PC-3 (cell line): ENCODE results near the gene R3HDM1. TPM values are rescaled to one million over a fixed set of nuclear protein-coding genes. Genes with fewer than 3 reads are reported as not detected.

ENCODE experiments used
- ATAC-seq: fragments of 200-7000 bp; cut with Tn5 transposase; 2 replicates; pipeline ENCODE4 v1.9.1; 2020; ENCODE audit warnings: mild to moderate bottlenecking, moderate library complexity
- BruUV-seq: library from RNA; stranded (reverse); fragments of 400-500 nt; replicated peaks from 2 replicates; lab custom pipeline; 2021; lab: Mats Ljungman, UMichigan
- CTCF ChIA-PET: fragments of 300-600 bp; sonication (Branson Sonifier 250); formaldehyde crosslinking; loops from one replicate; lab custom pipeline; 2022; ENCODE audit warnings: antibody characterized with exemption; lab: Charles Lee
- POLR2A ChIA-PET: fragments of 300-600 bp; sonication (Branson Sonifier 250); formaldehyde crosslinking; loops from one replicate; lab custom pipeline; 2022; ENCODE audit warnings: antibody characterized with exemption; ENCODE audit not compliant: unreplicated experiment; lab: Charles Lee
- DNase-seq: peaks from one replicate; pipeline ENCODE4 v3.0.0-alpha.2; 2015
- H2AFZ ChIP-seq: fragments of 300-600 bp; sonication (generic); 2 replicates; pipeline ENCODE4 v1.6.0; 2016; ENCODE audit warnings: antibody characterized with exemption, low read length
- H3F3A ChIP-seq: fragments of 300-600 bp; sonication (generic); one replicate; pipeline ENCODE4 v1.6.0; 2017; ENCODE audit warnings: antibody characterized with exemption, low read length, control low read depth, mild to moderate bottlenecking; ENCODE audit not compliant: unreplicated experiment
- H3K27ac ChIP-seq: fragments of 300-600 bp; sonication (generic); 2 replicates; pipeline ENCODE4 v1.5.1; 2016; ENCODE audit warnings: mild to moderate bottlenecking, low read length
- H3K27me3 ChIP-seq: fragments of 300-600 bp; sonication (generic); 2 replicates; pipeline ENCODE4 v1.6.1; 2016; ENCODE audit warnings: low read length, mixed read lengths
- H3K36me3 ChIP-seq: fragments of 300-600 bp; sonication (generic); 2 replicates; pipeline ENCODE4 v1.6.1; 2016; ENCODE audit warnings: low read depth, mixed run types, low read length, mixed read lengths
- H3K4me1 ChIP-seq: fragments of 300-600 bp; sonication (generic); 2 replicates; pipeline ENCODE4 v1.5.1; 2016; ENCODE audit warnings: low read length; ENCODE audit not compliant: insufficient read depth
- H3K4me2 ChIP-seq: fragments of 300-600 bp; sonication (generic); 2 replicates; pipeline ENCODE4 v1.6.0; 2016; ENCODE audit warnings: low read length
- H3K4me3 ChIP-seq: fragments of 300-600 bp; sonication (generic); 2 replicates; pipeline ENCODE4 v1.5.1; 2016; ENCODE audit warnings: mild to moderate bottlenecking, low read length, mixed read lengths
- H3K79me2 ChIP-seq: fragments of 300-600 bp; sonication (generic); 2 replicates; pipeline ENCODE4 v1.6.1; 2017; ENCODE audit warnings: low read length, mixed read lengths
- H3K9ac ChIP-seq: fragments of 300-600 bp; sonication (generic); 2 replicates; pipeline ENCODE4 v1.6.0; 2016; ENCODE audit warnings: mild to moderate bottlenecking, low read length
- H3K9me2 ChIP-seq: fragments of 300-600 bp; sonication (generic); replicated peaks from 2 replicates; pipeline ENCODE4 v1.6.1; 2016; ENCODE audit warnings: mixed run types, low read length, mixed read lengths
- H3K9me3 ChIP-seq: fragments of 300-600 bp; sonication (generic); 2 replicates; pipeline ENCODE4 v1.6.1; 2016; ENCODE audit warnings: low read length, mixed read lengths
- H4K20me1 ChIP-seq: fragments of 300-600 bp; sonication (generic); 2 replicates; pipeline ENCODE4 v1.6.1; 2016; ENCODE audit warnings: low read length, mixed read lengths
- CTCF ChIP-seq: fragments of 300-600 bp; sonication (generic); conservative IDR thresholded peaks from 2 replicates; pipeline ENCODE4 v1.5.1; 2017; ENCODE audit warnings: antibody characterized with exemption, low read depth, mild to moderate bottlenecking, low read length
- EZH2 ChIP-seq: fragments of 300-600 bp; sonication (generic); IDR thresholded peaks from one replicate; pipeline ENCODE4 v1.6.1; 2017; ENCODE audit warnings: antibody characterized with exemption, mild to moderate bottlenecking, low read length; ENCODE audit not compliant: unreplicated experiment
- EZH2phosphoT487 ChIP-seq: fragments of 300-600 bp; sonication (generic); IDR thresholded peaks from 2 replicates; pipeline ENCODE4 v1.6.1; 2018; ENCODE audit warnings: mild to moderate bottlenecking, antibody characterized with exemption, low read length, borderline replicate concordance
- intact Hi-C: fragments of 100-400 bp; cut with micrococcal nuclease; formaldehyde crosslinking; loops from 2 replicates; pipeline ENCODE4 v1.9.0; 2023
- total RNA-seq: library from RNA; depleted of rRNA; stranded (reverse); fragments of >200 nt; gene quantifications from 2 replicates; pipeline ENCODE4 v1.2.3, GENCODE V29; 2014

The R3HDM1 gene
- total RNA-seq, 1 experiment from 2014 or later, result 12.8 TPM

- H3K9me2 ChIP-seq, result no peaks in the 10 kb centered on the region
- H3K4me2 ChIP-seq, result no peak overlapping the region
- no peak for TF ChIP-seq EZH2
- TF ChIP-seq EZH2phosphoT487, result no peak
- no peak for TF ChIP-seq CTCF
- POLR2A ChIA-PET, result no interaction called here
- CTCF ChIA-PET, result no interaction called here
- H3K79me2 ChIP-seq, result no peaks in the 10 kb centered on the region
- peaks cover 52% of the 10 kb centered on the region for H3K36me3 ChIP-seq
- H3K9ac ChIP-seq, result no peak overlapping the region
- no peaks in the 10 kb centered on the region for H3K9me3 ChIP-seq
- H3K4me3 ChIP-seq, result no peak overlapping the region
- no peak overlapping the region for H3K27ac ChIP-seq
- no TSS peak for BruUV-seq
- no peaks in the 10 kb centered on the region for H4K20me1 ChIP-seq
- no peaks in the 10 kb centered on the region for H3K27me3 ChIP-seq
- H3K4me1 ChIP-seq, result no peaks in the 10 kb centered on the region
- no peak overlapping the region for H2AFZ ChIP-seq
- ATAC-seq, result no peak
- H3F3A ChIP-seq, result no peaks in the 10 kb centered on the region
- DNase-seq, result no peak
- intact Hi-C loops, result no loop called here
These were observed 230.7 kb downstream of the R3HDM1 start for GRCh38 chr2:135762022-135762421.

- no peak overlapping the region for H3K4me3 ChIP-seq
- no peak overlapping the region for H3K27ac ChIP-seq
- H3K79me2 ChIP-seq, result no peaks in the 10 kb centered on the region
- POLR2A ChIA-PET, result no interaction called here
- intact Hi-C loops, result no loop called here
- no peaks in the 10 kb centered on the region for H3K9me2 ChIP-seq
- no peaks in the 10 kb centered on the region for H3K27me3 ChIP-seq
- H3F3A ChIP-seq, result no peaks in the 10 kb centered on the region
- no peak for TF ChIP-seq EZH2phosphoT487
- TF ChIP-seq EZH2, result no peak
- TF ChIP-seq CTCF, result no peak
- no peak for DNase-seq
- CTCF ChIA-PET, result no interaction called here
- no peak for ATAC-seq
- H3K9ac ChIP-seq, result no peak overlapping the region
- H4K20me1 ChIP-seq, result no peaks in the 10 kb centered on the region
- no TSS peak for BruUV-seq
- H3K4me1 ChIP-seq, result no peaks in the 10 kb centered on the region
- H3K9me3 ChIP-seq, result no peaks in the 10 kb centered on the region
- no peak overlapping the region for H2AFZ ChIP-seq
- peaks cover 51% of the 10 kb centered on the region for H3K36me3 ChIP-seq
- H3K4me2 ChIP-seq, result no peak overlapping the region
These were observed 231.2 kb downstream of the R3HDM1 start for GRCh38 chr2:135762530-135762929.

- Histone ChIP-seq H3K4me3 (no peak overlapping the region), H3K9me3 (no peaks in the 10 kb centered on the region), H3K27ac (no peak overlapping the region), H3K9ac (no peak overlapping the region), H3F3A (no peaks in the 10 kb centered on the region), H3K79me2 (no peaks in the 10 kb centered on the region), H2AFZ (no peak overlapping the region), H3K4me2 (no peak overlapping the region), H4K20me1 (no peaks in the 10 kb centered on the region), H3K27me3 (no peaks in the 10 kb centered on the region), H3K4me1 (no peaks in the 10 kb centered on the region), H3K36me3 (peaks cover 66% of the 10 kb centered on the region), H3K9me2 (no peaks in the 10 kb centered on the region)
- no peak for ATAC-seq
- POLR2A ChIA-PET, result no interaction called here
- CTCF ChIA-PET, result no interaction called here
- intact Hi-C loops, result no loop called here
- no TSS peak for BruUV-seq
- no peak for TF ChIP-seq EZH2
- no peak for TF ChIP-seq EZH2phosphoT487
- no peak for TF ChIP-seq CTCF
- no peak for DNase-seq
These were observed 237.6 kb downstream of the R3HDM1 start for GRCh38 chr2:135768863-135769262.
